Testis (tissue), 2 donors: Measurements from ENCODE around the gene AUH.

Experiments used
- POLR2A ChIP-seq: fragments of 450-650 bp; IDR thresholded peaks from one replicate; pipeline ENCODE4 v1.6.1; 2017; ENCODE audit warnings: antibody characterized with exemption, mild to moderate bottlenecking, moderate library complexity
- TF ChIP-seq, protein P1 (sequence below), 3 experiments: fragments of 450-650 bp in 2 of 3; fragments of 200-600 bp in 1 of 3; sonication (generic) in 1 of 3; IDR thresholded peaks; one replicate each; pipeline ENCODE4 v1.5.1; 2016 to 2019; ENCODE audit warnings: antibody characterized with exemption in 3 of 3, mild to moderate bottlenecking in 2 of 3, moderate library complexity in 1 of 3

DNA sequence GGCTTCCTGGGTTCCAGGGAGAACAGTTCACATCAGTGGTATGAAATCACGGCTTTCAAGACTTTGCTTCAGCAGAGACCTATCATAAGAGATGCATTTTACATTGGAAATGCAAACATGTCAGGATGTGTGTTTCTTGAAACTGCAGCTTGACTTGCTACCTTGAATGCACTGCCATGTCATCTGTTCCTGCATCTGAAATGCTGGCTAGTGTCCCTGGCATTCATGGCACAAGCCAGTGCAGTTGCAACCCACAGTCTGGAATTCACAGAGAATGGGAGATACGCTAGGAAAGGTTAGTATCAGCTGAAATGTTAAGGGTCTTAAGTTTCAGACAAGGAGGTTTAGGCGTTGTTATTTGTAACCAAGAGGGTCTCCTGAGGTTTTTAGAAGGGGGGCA is 37.2 kb upstream of the AUH start:
- TF ChIP-seq, protein P1, sequence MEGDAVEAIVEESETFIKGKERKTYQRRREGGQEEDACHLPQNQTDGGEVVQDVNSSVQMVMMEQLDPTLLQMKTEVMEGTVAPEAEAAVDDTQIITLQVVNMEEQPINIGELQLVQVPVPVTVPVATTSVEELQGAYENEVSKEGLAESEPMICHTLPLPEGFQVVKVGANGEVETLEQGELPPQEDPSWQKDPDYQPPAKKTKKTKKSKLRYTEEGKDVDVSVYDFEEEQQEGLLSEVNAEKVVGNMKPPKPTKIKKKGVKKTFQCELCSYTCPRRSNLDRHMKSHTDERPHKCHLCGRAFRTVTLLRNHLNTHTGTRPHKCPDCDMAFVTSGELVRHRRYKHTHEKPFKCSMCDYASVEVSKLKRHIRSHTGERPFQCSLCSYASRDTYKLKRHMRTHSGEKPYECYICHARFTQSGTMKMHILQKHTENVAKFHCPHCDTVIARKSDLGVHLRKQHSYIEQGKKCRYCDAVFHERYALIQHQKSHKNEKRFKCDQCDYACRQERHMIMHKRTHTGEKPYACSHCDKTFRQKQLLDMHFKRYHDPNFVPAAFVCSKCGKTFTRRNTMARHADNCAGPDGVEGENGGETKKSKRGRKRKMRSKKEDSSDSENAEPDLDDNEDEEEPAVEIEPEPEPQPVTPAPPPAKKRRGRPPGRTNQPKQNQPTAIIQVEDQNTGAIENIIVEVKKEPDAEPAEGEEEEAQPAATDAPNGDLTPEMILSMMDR (IDR thresholded peaks at IDR 0.05) = no peak
- TF ChIP-seq POLR2A = no peak
